Caco-2 (cell line): ENCODE data around the gene COA1. TPM values are rescaled to one million over a fixed set of nuclear protein-coding genes. Genes with fewer than 3 reads are reported as not detected.

Experiments
- BruUV-seq: library from RNA; stranded (reverse); fragments of 400-500 nt; replicated peaks from 2 replicates; lab custom pipeline; 2021; lab: Mats Ljungman, UMichigan
- CTCF ChIA-PET: fragments of 300-600 bp; sonication (Branson Sonifier 250); formaldehyde crosslinking; loops from one replicate; lab custom pipeline; 2022; ENCODE audit warnings: antibody characterized with exemption; lab: Charles Lee
- POLR2A ChIA-PET: fragments of 300-600 bp; sonication (Branson Sonifier 250); formaldehyde crosslinking; loops from one replicate; lab custom pipeline; 2022; ENCODE audit warnings: antibody characterized with exemption; lab: Charles Lee
- DNase-seq, 2 experiments: peaks; one replicate each; pipeline versions ENCODE4 v3.0.0 to v3.0.0-alpha.2; 2020 to 2022
- H3K27me3 ChIP-seq: replicated peaks from 2 replicates; pipeline ENCODE4 v1.6.0; 2011; ENCODE audit warnings: low read length; ENCODE audit not compliant: control insufficient read depth, insufficient read depth
- H3K36me3 ChIP-seq: 2 replicates; pipeline ENCODE4 v1.5.1; 2011; ENCODE audit warnings: low read length; ENCODE audit not compliant: control insufficient read depth, insufficient read depth
- H3K4me1 ChIP-seq: fragments of 250-450 bp; sonication (Bioruptor Pico); 2 replicates; pipeline ENCODE4 v1.5.1; 2020; ENCODE audit warnings: mild to moderate bottlenecking
- H3K4me3 ChIP-seq: 2 replicates; pipeline ENCODE4 v1.5.1; 2011; ENCODE audit warnings: low read depth, mild to moderate bottlenecking, control low read depth, low read length
- H3K9me3 ChIP-seq: fragments of 250-450 bp; sonication (Bioruptor Pico); 2 replicates; pipeline ENCODE4 v1.5.1; 2020; ENCODE audit warnings: mild to moderate bottlenecking, moderate library complexity
- H3K27ac Mint-ChIP-seq: one replicate; pipeline ENCODE4 v1.8.0; 2022; ENCODE audit warnings: mixed read lengths; ENCODE audit not compliant: unreplicated experiment
- H3K27me3 Mint-ChIP-seq: one replicate; pipeline ENCODE4 v1.8.0; 2022; ENCODE audit warnings: mixed read lengths; ENCODE audit not compliant: insufficient read depth, unreplicated experiment
- H3K36me3 Mint-ChIP-seq: one replicate; pipeline ENCODE4 v1.8.0; 2022; ENCODE audit warnings: mild to moderate bottlenecking, mixed read lengths; ENCODE audit not compliant: insufficient read depth, unreplicated experiment
- H3K4me1 Mint-ChIP-seq: one replicate; pipeline ENCODE4 v1.8.0; 2022; ENCODE audit warnings: low read depth, mixed read lengths; ENCODE audit not compliant: unreplicated experiment
- H3K4me3 Mint-ChIP-seq: one replicate; pipeline ENCODE4 v1.8.0; 2022; ENCODE audit warnings: mild to moderate bottlenecking, moderate library complexity, mixed read lengths; ENCODE audit not compliant: unreplicated experiment
- H3K9me3 Mint-ChIP-seq: one replicate; pipeline ENCODE4 v1.8.0; 2022; ENCODE audit warnings: mixed read lengths; ENCODE audit not compliant: unreplicated experiment
- intact Hi-C: fragments of 100-400 bp; cut with micrococcal nuclease; formaldehyde crosslinking; loops from one replicate; pipeline ENCODE4 v1.10.0; 2022; ENCODE audit not compliant: unreplicated experiment
- total RNA-seq: library from RNA; stranded (reverse); gene quantifications from 2 replicates; pipeline ENCODE4 v1.2.3, GENCODE V29; 2022
- TF ChIP-seq, protein P1 (sequence below), 2 experiments: fragments of 200-600 bp in 1 of 2; IDR thresholded peaks; 1 replicate in 1 of 2; 2 replicates in 1 of 2; pipeline versions ENCODE4 v1.5.1 to v1.8.0; 2011 to 2022; ENCODE audit warnings: antibody characterized with exemption in 1 of 2, control low read depth in 1 of 2, inconsistent platforms in 1 of 2, low read depth in 1 of 2, low read length in 1 of 2, mild to moderate bottlenecking in 1 of 2, moderate library complexity in 1 of 2; ENCODE audit not compliant: insufficient read depth in 1 of 2, severe bottlenecking in 1 of 2, unreplicated experiment in 1 of 2

COA1 gene
- total RNA-seq, 1 experiment from 2014 or later, result 94.7 TPM

DNA sequence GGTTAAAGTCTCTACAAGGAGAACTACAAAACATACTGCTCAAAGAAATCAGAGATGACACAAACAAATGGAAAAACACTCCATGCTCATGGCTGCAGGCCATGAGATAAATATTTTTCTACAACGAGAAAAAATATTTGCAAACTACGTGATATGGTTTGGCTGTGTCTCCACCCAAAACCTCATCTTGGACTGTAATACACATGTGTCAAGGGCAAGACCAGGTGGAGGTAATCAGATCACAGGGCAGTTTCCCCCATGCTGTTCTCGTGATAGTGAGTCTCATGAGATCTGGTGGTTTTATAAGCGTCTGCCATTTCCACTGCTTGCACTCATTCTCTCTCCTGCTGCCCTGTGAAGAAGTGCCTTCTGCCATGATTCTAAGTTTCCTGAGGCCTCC, 57.8 kb downstream of the COA1 start:
- CTCF ChIA-PET, result no interaction called here
- Mint-ChIP-seq H3K4me3 (no peak overlapping the region), H3K9me3 (no peaks in the 10 kb centered on the region), H3K4me1 (peaks cover 22% of the 10 kb centered on the region), H3K36me3 (no peaks in the 10 kb centered on the region), H3K27me3 (no peaks in the 10 kb centered on the region), H3K27ac (no peak overlapping the region)
- Histone ChIP-seq H3K36me3 (no peaks in the 10 kb centered on the region), H3K9me3 (0 out of 2 replicates have a peak, but pooled peaks cover 2% of the 10 kb centered on the region), H3K4me1 (peaks cover 16% of the 10 kb centered on the region), H3K4me3 (no peak overlapping the region), H3K27me3 (no peaks in the 10 kb centered on the region)
- no peak for DNase-seq
- BruUV-seq, result no TSS peak
- TF ChIP-seq, protein P1, sequence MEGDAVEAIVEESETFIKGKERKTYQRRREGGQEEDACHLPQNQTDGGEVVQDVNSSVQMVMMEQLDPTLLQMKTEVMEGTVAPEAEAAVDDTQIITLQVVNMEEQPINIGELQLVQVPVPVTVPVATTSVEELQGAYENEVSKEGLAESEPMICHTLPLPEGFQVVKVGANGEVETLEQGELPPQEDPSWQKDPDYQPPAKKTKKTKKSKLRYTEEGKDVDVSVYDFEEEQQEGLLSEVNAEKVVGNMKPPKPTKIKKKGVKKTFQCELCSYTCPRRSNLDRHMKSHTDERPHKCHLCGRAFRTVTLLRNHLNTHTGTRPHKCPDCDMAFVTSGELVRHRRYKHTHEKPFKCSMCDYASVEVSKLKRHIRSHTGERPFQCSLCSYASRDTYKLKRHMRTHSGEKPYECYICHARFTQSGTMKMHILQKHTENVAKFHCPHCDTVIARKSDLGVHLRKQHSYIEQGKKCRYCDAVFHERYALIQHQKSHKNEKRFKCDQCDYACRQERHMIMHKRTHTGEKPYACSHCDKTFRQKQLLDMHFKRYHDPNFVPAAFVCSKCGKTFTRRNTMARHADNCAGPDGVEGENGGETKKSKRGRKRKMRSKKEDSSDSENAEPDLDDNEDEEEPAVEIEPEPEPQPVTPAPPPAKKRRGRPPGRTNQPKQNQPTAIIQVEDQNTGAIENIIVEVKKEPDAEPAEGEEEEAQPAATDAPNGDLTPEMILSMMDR (IDR thresholded peaks at IDR 0.05; ENCODE audit: insufficient read depth in 1 of 2, low read depth in 1 of 2, low read length in 1 of 2, severe bottlenecking in 1 of 2, unreplicated experiment in 1 of 2), result no peak
- POLR2A ChIA-PET, result no interaction called here
- intact Hi-C loops, result no loop called here

GRCh38 chr7:43669286-43670081, 59.8 kb downstream of the COA1 start:
- POLR2A ChIA-PET, result no interaction called here
- CTCF ChIA-PET, result no interaction called here

GRCh38 chr7:43668035-43668434, 61.3 kb downstream of the COA1 start:
- POLR2A ChIA-PET, result interaction anchor here (0.6 kb wide), 1 partner anchor 86 kb away, joined by 3 read pairs; no protein-coding TSS in a partner anchor
- Mint-ChIP-seq H3K4me1 (peaks cover 22% of the 10 kb centered on the region), H3K4me3 (no peak overlapping the region), H3K27me3 (no peaks in the 10 kb centered on the region), H3K27ac (no peak overlapping the region), H3K36me3 (no peaks in the 10 kb centered on the region), H3K9me3 (no peaks in the 10 kb centered on the region)
- no TSS peak for BruUV-seq
- TF ChIP-seq, protein P1 (IDR thresholded peaks at IDR 0.05; ENCODE audit: insufficient read depth in 1 of 2, low read depth in 1 of 2, low read length in 1 of 2, severe bottlenecking in 1 of 2, unreplicated experiment in 1 of 2), result no peak
- no peaks in the 10 kb centered on the region for H3K27me3 ChIP-seq
- CTCF ChIA-PET, result no interaction called here
- H3K4me3 ChIP-seq, result no peak overlapping the region
- intact Hi-C loops, result no loop called here
- H3K36me3 ChIP-seq, result no peaks in the 10 kb centered on the region
- 0 out of 2 replicates have a peak, but pooled peaks cover 2% of the 10 kb centered on the region for H3K9me3 ChIP-seq
- DNase-seq, result peak; percentile 52 to 53
- peaks cover 16% of the 10 kb centered on the region for H3K4me1 ChIP-seq

More at GRCh38 chr7:43669286-43670081, 59.8 kb downstream of the COA1 start:
- no TSS peak for BruUV-seq
- no peaks in the 10 kb centered on the region for H3K27me3 ChIP-seq
- no peak for DNase-seq
- H3K36me3 ChIP-seq, result no peaks in the 10 kb centered on the region
- TF ChIP-seq, protein P1 (IDR thresholded peaks at IDR 0.05; ENCODE audit: insufficient read depth in 1 of 2, low read depth in 1 of 2, low read length in 1 of 2, severe bottlenecking in 1 of 2, unreplicated experiment in 1 of 2), result no peak
- intact Hi-C loops, result no loop called here
- no peak overlapping the region for H3K4me3 Mint-ChIP-seq
- no peaks in the 10 kb centered on the region for H3K9me3 Mint-ChIP-seq
- H3K27me3 Mint-ChIP-seq, result no peaks in the 10 kb centered on the region
- H3K4me3 ChIP-seq, result no peak overlapping the region
- peaks cover 16% of the 10 kb centered on the region for H3K4me1 ChIP-seq
- H3K36me3 Mint-ChIP-seq, result no peaks in the 10 kb centered on the region
- H3K9me3 ChIP-seq, result 0 out of 2 replicates have a peak, but pooled peaks cover 2% of the 10 kb centered on the region
- H3K27ac Mint-ChIP-seq, result no peak overlapping the region
- peaks cover 22% of the 10 kb centered on the region for H3K4me1 Mint-ChIP-seq
